SW480 (cell line): ENCODE results near the gene RXRG.
"Not testable (repeated sequence)": the region's sequence is repeated elsewhere in the genome, so short reads cannot be mapped to it uniquely, and the experiment has no call there.

Experiments used
- DNase-seq: peaks from one replicate; pipeline ENCODE4 v3.0.0-alpha.2; 2016; ENCODE audit warnings: low spot score

The RXRG gene

DNA sequence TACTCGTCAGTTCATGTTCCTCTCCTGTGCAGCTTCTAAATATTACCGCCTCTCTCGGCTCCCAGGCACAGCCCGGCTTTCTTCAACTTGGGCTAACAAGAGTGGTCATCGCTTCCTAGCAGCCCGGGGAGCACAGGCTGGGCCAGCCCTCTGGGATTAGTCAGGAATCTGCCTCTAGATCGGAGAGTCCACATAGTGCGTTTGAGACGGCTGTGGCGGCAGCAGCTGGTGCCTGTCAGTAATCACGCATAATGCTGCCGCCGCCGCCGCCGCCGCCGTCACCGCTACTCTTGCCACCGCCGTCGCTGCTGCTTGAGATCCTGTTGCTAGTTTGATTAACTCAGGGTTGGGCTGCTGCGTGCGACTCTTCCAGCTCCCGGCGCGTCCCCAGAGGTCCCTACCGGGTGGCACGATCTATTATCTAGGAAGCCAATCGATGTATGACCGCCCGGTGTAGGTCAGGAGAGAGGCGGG lies at the start of gene RXRG:
Gene RXRG, minus strand, starts transcription at position 230 of the 474 bp plus-strand sequence. CDS start 233 bp downstream, outside the sequence.
- DNase-seq = no peak

DNA sequence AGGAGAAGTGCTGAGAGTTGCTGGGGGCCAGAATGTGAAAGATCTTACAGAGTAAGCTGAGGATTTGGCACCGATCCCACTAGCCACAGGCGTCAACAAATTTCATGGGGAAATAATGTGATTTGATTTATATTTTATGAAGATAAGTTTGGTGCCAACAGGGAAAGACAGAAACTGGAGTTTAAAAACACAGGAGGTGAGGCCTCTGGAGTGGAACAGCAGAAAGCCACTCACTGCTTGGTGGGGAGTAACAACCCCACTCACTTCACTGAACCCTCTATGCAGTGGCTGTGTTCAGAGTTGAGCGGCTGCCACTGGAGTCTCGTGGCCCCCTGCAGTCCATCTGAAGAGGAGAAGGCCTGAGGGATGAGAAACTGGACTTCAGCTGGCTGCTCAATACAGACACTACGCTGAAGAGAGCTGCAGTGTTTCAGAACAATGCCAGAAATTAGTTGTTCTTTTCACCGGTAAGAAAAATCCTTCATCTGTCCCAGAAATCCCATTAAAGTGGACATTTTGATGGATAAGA lies 48.0 kb upstream of the RXRG start:
- no peak for DNase-seq

DNA sequence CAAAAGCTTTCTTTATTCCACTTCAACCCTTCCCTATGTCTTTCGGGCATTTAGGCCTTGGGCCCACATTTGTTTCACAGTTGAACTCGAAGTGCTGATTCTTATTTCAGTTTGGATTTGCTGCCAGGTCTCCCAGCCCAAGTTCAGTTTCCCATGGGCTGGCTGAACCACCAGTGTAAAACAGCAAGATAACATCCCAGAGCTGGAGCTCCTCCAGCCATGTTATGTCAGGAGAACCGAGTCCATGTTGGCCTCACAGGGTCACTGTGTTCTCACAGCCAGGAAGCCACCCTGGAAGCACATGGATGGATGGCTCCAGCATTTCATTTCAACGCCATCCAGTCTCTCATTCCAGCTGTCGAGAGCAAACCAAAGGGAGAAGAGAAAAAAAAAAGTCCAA lies 45.2 kb upstream of the RXRG start:
- DNase-seq = no peak

DNA sequence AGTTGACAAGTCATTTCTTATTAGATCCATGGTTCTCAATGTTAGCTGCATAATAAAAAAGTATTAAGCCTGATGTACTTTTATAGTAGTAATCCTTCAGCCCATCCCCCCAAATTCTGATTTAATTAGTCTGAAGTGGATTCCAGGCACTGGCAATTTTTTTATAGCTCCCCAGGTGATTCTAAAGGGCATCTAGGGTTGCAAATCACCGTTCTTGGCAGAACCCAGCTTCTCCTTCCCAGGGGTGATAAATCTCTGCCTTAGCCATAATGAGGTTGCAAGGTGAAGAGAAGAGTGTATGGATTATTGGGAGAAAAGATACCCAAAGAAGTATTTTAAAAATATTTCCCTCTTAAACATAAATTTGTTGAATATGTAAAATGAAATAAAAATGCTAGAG lies 43.0 kb upstream of the RXRG start:
- no peak for DNase-seq

DNA sequence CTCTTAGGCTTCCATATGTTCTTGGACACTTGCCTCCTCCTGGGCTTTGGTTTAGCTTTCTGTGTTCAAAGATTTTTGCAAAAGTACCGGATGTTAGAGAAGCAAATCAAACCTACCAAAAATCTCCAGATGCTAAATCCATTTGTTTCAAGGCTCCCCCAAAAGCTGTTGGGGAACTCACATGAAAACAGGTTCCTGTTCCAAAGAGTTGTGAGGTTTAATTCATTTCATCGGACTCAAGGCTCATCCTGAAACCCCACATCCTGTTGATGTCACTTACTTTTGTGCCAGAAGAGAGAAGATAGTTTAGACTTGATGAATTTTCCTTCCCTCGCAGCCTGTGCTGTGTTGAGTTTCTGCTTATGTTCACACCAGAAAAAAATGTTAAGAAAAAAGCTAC lies 41.7 kb upstream of the RXRG start:
- no peak for DNase-seq

DNA sequence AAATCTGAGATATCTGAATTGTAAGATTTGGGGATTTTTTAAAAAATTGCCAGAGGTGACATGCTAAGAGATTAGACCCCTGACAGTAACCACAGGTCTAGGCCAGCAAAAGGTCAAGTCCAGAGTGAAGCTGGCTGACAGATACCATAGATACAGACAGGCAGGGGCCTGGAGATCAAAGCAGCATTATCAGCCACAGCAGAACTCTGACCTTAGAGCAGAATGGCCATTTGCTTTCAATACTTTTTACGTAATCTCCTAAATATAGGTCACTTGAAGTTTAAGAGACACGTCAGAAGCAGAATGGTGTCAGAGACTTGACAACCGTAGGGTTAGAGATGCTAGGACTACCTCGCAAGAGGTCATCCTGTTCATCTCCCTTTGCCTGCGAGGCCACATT lies 40.8 kb upstream of the RXRG start:
- DNase-seq = no peak

DNA sequence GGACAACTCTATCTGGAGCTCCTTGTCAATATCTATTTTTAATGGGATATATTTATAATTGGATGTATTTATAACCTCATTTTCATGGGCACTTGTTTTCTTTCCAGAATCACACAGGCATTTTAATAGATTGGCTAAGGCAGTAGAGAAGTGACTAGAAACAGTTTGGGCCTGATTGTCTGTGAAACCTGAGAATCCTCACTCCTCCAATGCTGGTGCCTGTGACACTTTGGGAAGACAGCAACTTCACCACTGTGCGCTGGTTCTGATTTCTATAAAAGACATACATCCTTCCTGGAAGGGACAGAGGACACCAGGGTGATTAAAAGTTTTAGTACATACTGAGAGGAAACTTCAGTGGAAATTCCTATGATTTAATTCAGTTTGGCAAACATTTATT lies 39.6 kb upstream of the RXRG start:
- no peak for DNase-seq

DNA sequence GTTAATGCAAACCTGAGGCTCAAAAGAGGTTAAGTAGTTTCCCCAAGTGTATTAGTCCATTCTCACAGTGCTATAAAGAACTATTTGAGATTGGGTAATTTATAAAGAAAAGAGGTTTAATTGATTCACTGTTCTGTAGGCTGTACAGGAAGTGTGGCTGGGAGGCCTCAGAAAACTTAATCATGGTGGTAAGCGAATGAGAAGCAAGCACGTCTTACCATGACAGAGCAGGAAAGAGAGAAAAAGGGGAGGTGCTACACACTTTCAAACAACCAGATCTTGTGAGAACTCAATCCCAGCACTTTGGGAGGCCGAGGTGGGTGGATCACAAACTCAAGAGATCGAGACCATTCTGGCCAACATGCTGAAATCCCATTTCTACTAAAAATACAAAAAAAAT lies 38.5 kb upstream of the RXRG start:
- no peak for DNase-seq

DNA sequence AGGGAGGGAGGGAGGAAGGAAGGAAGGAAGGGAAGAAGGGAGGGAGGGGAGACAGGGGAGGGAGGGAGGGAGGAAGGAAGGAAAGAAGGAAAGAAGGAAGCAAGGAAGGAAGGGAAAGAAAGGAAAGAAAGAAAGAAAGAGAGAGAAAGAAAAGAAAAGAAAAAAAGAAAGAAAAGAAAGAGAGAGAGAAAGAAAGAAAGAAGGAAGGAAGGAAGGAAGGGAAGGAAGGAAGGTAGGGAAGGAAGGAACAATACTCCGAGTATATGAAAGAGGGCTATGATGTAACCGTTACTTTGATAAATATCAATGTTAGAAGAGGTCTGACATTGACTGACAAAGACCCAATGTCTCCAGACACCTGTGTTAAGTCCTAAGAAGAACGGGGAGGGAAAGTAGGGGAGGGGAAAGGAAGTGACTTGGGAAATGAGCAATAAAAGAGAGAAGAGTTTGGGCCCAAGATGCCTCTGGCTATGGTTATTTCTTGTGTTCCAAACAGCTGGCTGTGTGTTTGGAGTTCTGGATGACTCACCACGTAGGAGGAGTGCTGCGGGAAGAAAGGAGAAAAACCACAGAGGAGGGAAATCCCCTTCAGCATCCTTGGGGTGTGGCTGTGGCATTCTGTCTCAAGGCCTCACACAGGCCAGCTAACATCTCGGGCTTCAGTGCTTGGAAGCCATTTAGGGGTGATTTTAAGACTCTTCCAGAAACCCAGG lies 37.0 kb upstream of the RXRG start:
- peak; percentile 75 for DNase-seq

DNA sequence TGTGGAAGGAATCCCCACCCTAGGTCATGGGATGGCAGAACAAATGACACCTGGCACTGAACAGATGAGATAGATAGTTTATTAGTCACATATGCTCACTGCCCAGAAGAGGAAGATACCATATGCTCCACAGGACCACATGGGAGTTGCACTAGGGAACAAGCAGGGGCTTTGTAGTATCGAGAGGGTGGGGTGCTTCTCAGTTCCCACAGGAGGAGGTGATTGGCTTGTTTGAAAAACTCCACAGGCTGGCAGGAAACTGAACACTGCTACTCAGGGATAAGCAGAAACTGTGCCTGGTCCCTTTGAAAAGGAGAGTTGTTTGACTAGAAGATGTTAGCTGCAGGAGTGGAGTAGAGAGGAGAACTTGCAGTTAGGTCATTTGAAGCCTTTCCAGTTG lies 31.9 kb upstream of the RXRG start:
- peak; percentile 2 for DNase-seq

DNA sequence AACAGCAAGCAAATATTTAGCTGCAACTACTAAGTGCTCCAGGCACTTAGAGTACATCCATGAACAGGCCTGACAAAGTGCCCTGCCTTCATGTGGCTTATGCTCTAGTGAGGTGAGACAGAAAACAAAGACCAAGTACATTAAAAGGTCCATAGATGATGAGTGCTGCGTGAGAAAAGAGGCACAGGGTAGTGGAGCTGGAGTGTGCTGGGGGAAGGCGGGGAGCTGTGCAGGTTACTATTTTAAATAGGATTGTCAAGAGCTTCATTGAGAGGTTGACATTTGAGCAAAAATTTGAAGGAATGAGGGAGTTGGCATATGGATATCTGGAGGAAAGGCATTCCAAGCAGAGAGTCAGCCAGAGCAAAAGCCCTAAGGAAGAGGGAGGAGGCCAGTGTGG lies 29.3 kb upstream of the RXRG start:
- DNase-seq = no peak

DNA sequence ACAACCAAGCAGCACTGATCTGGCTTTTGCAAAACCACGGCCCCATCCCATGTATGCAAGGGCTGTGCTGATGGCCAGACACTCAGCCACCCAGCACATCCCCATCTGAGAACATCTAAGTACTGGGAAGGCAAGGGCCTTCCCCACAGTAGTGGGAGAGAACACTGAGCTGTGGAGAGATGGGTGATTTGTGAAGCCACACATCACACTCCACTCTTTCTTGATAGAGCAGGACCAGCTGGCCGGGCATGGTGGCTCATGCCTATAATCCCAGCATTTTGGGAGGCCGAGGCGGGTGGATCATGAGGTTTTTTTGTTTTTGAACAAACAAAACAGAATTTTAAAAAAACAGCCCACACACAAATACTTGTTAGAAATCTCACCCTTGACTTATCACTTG lies 28.2 kb upstream of the RXRG start:
- DNase-seq = no peak

DNA sequence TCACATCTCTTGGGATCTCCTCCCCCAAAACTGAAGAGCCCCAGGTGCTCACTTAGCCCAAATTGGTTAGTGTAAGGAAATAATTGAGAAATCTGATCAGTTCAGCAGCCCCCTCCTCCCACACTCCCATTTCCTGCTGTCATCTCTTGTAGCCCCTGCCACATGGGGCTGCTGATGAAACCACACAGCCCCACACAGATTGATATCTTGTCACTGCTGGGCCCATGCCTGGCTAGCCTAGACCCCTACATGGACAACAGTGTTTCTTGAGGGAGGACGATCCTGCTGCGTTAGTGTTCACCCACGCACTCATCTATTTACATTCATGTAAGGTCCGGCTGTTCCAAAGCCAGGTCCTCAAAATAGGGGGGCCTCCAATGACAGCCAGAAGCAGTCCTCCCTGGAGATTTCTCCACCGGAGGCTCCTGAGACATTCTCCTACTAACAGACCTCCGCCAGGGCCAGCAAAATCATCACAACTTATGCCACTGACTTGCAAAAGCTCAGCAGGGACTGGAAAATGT lies 23.9 kb upstream of the RXRG start:
- DNase-seq = no peak

DNA sequence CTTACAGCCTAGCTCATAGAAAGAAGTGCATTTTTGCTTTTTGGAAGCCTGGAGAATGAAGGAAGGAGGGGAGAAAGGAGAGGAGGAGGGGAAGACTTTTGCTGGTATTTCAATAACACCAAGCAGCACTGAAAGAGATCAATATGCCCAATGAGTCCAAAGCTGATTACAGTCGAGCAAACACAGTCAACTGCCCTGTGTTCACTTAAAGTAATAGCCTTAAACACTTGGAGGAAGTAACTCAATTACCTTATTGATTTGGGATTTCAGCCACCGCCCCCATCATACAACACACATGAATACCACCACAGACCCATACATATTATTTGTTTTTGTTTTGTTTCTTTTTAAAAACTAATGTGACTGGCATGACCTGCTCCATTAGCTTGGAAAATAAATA lies 23.3 kb upstream of the RXRG start:
- no peak for DNase-seq

DNA sequence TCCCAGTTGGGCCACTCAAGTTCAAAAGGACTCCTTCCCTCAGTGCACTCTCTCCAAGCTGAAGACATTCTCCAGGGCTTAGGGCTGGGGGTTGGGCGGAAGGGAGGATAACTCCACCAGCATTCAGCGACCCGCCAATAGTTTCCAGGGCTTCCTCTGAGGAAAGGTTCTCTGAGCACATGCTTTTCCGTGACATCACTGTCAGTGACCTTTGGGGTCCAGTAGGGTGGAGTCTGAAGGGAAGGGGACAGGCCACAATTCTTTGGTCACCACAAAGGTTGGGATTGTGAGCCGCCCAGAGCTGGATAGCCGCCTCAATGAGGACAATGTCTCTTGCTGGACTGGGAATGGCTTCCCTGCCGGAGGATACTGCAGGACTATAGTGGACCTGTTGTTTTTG lies 22.8 kb upstream of the RXRG start:
- DNase-seq = no peak

DNA sequence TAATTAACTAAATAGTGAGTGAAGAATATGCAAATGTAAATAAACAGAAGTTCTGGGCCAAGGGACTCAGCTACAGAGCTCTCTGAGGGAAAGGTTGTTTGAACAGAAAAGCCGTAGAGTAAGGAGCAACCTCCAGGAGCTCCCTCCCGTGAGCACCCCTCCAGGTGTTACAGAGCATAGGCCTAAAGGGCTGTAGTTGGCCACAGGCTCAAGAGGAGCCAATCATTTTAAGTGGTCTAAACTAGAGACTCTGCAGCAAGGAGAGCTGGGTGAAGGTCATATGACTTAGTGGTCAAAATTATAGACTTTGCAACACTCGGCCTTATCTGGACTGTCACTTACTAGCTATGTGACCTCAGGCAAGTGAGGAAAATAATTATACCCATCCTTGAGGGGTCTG lies 19.1 kb upstream of the RXRG start:
- no peak for DNase-seq

DNA sequence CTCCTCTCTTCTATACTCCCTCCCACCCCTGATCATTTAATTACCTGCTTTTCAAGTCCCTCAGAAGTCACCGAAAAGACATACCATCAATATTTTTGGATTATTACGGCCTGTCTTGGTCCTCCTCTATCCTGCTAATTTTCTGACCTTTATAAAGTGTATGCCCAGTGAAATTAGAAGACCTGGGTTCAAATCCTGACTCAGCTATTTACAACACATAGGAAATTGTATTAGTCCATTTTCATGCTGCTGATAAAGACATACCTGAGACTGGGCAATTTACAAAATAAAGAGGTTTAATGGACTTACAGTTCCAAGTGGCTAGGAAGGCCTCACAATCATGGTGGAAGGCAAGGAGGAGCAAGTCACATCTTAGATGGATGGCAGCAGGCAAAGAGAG lies 14.8 kb upstream of the RXRG start:
- DNase-seq = not testable (repeated sequence)

DNA sequence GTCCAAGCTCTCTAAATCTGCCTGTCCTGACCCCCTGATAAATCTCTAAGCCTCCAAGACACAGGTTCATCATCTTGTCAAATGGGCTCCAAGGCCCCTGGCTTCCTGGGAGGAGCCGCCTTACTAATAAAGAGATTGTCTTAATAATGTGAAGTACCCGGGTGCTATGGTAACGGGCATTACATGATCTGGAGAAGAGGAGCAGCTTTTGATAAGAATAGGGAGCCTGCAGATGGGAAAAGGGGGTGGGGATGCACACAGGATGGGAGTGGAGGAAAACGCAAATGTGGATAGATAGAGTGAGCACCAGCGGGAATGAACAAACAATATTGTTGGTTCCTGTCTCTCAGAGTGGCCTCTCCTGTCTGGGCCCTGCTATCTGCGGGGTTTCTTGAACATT lies 11.9 kb upstream of the RXRG start:
- no peak for DNase-seq

DNA sequence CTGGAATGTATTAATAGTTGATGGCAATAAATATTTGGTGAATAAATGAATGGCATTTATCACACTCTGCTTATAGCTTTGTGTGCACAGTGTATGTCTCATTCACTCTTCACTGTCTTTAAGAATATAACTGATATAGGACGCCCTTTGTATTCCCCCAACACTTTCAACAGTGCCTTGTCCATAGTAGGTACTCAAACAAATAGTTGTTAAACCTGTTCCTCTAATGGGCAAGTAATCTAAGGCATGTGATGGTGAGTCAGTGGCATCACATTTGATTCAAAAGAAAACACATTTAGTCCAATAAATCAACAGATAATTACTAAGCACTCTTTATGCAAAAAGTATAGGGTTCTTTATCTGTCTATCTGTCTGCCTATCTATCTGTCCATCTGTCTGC lies 11.2 kb upstream of the RXRG start:
- DNase-seq = no peak

DNA sequence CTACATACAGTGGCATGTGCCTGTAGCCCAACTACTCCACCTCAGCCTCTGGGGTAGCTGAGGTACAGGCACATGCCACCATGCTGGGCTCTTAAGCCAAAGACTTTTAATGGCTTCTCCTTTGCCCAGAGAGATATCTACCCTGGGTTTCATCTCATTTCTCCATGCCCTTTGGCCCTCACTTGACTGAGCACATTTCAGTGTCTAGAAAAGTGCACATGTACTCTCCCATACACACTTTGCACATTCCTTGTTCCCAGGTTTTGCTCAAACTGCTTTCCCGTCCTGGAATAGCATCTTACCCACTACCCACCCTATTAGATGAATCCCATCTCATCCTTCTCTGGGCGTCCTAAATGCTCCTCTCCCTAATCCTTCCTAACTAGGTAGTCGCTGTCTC lies 10.2 kb upstream of the RXRG start:
- no peak for DNase-seq

DNA sequence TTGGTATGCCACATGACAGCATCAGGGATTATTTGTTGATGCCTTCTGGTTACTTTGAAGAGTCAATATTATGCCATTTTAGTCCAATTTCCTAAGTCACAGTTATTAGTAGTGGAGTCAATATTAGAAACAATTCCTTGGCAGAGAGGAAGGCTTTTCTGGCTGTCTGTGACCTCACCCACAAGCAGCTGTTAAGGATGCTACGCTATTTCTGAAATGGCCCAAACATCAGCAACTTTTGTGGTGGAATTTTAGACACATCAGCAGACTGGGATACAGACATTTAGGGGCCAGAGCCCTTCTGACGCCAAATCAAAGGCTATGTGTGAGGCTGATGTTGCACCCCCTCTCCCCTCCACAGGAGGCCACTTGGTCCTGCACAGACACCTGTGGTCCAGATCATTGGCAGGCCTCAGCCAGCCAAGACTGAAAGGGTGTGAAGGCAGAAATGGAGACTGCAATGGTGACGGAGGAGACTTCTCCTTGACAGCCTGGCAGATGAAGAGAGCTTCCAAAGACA lies 9.2 kb upstream of the RXRG start:
- no peak for DNase-seq

DNA sequence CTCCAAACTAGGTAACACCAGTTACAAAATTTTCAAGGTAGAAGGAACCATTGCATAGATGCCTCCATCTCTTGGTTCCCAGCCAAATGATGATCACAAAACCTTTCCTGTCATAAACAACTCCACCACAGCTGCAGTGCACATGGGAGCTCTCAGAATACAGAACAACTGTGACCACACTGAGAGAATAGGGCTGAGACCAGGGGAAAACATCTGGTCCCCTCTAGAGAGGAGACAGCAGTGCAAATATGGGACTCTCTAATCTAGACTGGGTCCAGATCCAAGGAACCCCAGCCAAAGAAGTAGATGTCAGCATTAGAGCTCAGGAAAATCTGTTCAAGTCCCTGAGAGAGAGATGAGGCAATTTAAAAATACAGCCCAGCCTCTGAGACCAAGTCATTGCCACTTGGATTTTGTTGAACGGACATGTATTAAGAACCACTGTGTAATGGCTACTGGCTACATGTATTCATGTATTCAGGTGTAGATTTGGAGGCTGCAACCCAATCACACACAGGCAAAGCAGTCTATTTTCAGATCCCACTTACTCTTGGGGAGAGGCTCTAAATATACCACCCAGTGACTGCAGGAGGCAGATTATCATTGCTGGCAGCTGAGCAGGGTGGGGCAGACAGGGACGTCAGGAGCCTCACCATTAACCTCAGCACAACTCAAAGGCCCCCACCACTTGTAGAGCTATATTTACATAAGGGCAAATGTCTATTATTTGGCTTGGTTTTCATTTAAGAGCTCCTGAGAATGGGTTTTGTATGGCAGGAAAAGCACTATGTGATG lies 7.6 kb upstream of the RXRG start:
- no peak for DNase-seq

DNA sequence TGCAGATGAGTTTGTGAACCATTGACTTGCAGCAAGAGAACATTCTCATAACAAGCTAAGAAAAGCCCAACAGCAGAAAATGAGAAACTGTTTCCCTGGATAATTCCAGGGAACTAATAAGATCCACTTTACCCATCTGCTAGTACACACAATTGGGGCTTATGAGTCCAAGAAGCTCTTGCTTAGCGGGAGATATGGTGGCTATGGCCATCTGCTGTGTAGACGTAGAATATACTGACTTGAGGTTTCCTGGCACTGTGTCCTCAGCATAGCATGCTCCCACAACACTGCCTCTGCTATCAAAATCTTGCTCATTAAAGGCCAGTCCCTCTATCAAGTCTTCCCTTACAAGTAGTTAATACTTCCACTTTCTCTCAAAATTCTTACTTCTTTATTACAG lies 6.8 kb upstream of the RXRG start:
- no peak for DNase-seq
